GM23338 (cell line): Measurements from ENCODE around the gene RAD54L. TPM values are rescaled to one million over a fixed set of nuclear protein-coding genes. Genes with fewer than 3 reads are reported as not detected.

Experiments used
- ATAC-seq: fragments of 200-7000 bp; cut with Tn5 transposase; 3 replicates; pipeline ENCODE4 v1.9.1; 2020
- DNase-seq: peaks from one replicate; pipeline ENCODE4 v3.0.0-alpha.2; 2015; ENCODE audit warnings: low spot score
- H2AFZ ChIP-seq: fragments of 200-600 bp; sonication (generic); 2 replicates; pipeline ENCODE4 v1.8.0; 2016; ENCODE audit warnings: antibody characterized with exemption, mild to moderate bottlenecking, moderate library complexity
- H3F3A ChIP-seq: fragments of 200-600 bp; sonication (generic); replicated peaks from 2 replicates; pipeline ENCODE4 v1.8.0; 2017; ENCODE audit warnings: antibody characterized with exemption, mixed run types, low read depth
- H3K27ac ChIP-seq: fragments of 200-600 bp; sonication (generic); 2 replicates; pipeline ENCODE4 v1.6.1; 2016; ENCODE audit warnings: low read depth
- H3K27me3 ChIP-seq: fragments of 200-600 bp; sonication (generic); 2 replicates; pipeline ENCODE4 v1.8.0; 2016; ENCODE audit warnings: mild to moderate bottlenecking, mixed run types, moderate library complexity; ENCODE audit not compliant: insufficient read depth
- H3K36me3 ChIP-seq: fragments of 200-600 bp; sonication (generic); 2 replicates; pipeline ENCODE4 v1.8.0; 2016; ENCODE audit warnings: mild to moderate bottlenecking; ENCODE audit not compliant: insufficient read depth
- H3K4me1 ChIP-seq: fragments of 200-600 bp; sonication (generic); 2 replicates; pipeline ENCODE4 v1.8.0; 2016; ENCODE audit warnings: mild to moderate bottlenecking, moderate library complexity; ENCODE audit not compliant: insufficient read depth
- H3K4me2 ChIP-seq: fragments of 200-600 bp; sonication (generic); 2 replicates; pipeline ENCODE4 v1.7.1; 2017; ENCODE audit warnings: mixed run types
- H3K4me3 ChIP-seq: fragments of 200-600 bp; sonication (generic); 2 replicates; pipeline ENCODE4 v1.6.1; 2016; ENCODE audit warnings: mixed run types
- H3K79me2 ChIP-seq: fragments of 200-600 bp; sonication (generic); replicated peaks from 2 replicates; pipeline ENCODE4 v1.8.0; 2017; ENCODE audit warnings: mild to moderate bottlenecking; ENCODE audit not compliant: insufficient read depth
- H3K9me2 ChIP-seq: fragments of 200-600 bp; sonication (generic); 2 replicates; pipeline ENCODE4 v1.8.0; 2017; ENCODE audit not compliant: insufficient read depth
- H4K20me1 ChIP-seq: fragments of 200-600 bp; sonication (generic); replicated peaks from 2 replicates; pipeline ENCODE4 v1.8.0; 2017; ENCODE audit warnings: mild to moderate bottlenecking; ENCODE audit not compliant: insufficient read depth
- H3K27ac Mint-ChIP-seq: 2 replicates; pipeline ENCODE4 v1.8.0; 2020; ENCODE audit warnings: inconsistent platforms, mild to moderate bottlenecking, moderate library complexity, mixed read lengths
- H3K27me3 Mint-ChIP-seq: 3 replicates; pipeline ENCODE4 v1.8.0; 2022; ENCODE audit warnings: low read depth, mild to moderate bottlenecking, moderate library complexity, mixed read lengths, inconsistent platforms; ENCODE audit not compliant: insufficient read depth, poor library complexity
- H3K36me3 Mint-ChIP-seq: 3 replicates; pipeline ENCODE4 v1.8.0; 2021; ENCODE audit warnings: low read depth, mild to moderate bottlenecking, inconsistent platforms, moderate library complexity, mixed read lengths
- H3K4me1 Mint-ChIP-seq: 3 replicates; pipeline ENCODE4 v1.8.0; 2020; ENCODE audit warnings: mild to moderate bottlenecking, inconsistent platforms, mixed read lengths
- H3K4me3 Mint-ChIP-seq: 3 replicates; pipeline ENCODE4 v1.8.0; 2021; ENCODE audit warnings: moderate library complexity, mild to moderate bottlenecking, inconsistent platforms, mixed read lengths
- H3K9me3 Mint-ChIP-seq: 3 replicates; pipeline ENCODE4 v1.8.0; 2020; ENCODE audit warnings: moderate library complexity, mild to moderate bottlenecking, inconsistent platforms, mixed read lengths
- CTCF ChIP-seq, 2 experiments: fragments of 200-600 bp in 1 of 2; sonication (generic) in 1 of 2; conservative IDR thresholded peaks; 2 replicates each; pipeline versions ENCODE4 v1.5.1 to v1.6.1; 2016 to 2017; ENCODE audit warnings: antibody characterized with exemption in 2 of 2, low read depth in 2 of 2, mild to moderate bottlenecking in 2 of 2, moderate library complexity in 1 of 2
- ETS1 ChIP-seq: IDR thresholded peaks from 2 replicates; pipeline ENCODE4 v1.6.1; 2016; ENCODE audit warnings: antibody characterized with exemption
- EZH2phosphoT487 ChIP-seq: fragments of 200-600 bp; sonication (generic); IDR thresholded peaks from one replicate; pipeline ENCODE4 v1.8.1; 2018; ENCODE audit warnings: antibody characterized with exemption; ENCODE audit not compliant: unreplicated experiment
- JUNB ChIP-seq: IDR thresholded peaks from one replicate; pipeline ENCODE4 v1.6.1; 2016; ENCODE audit warnings: antibody characterized with exemption; ENCODE audit not compliant: unreplicated experiment
- NANOG ChIP-seq: IDR thresholded peaks from 2 replicates; pipeline ENCODE4 v1.6.1; 2016; ENCODE audit warnings: antibody characterized with exemption, borderline replicate concordance
- POLR2AphosphoS5 ChIP-seq: IDR thresholded peaks from 2 replicates; pipeline ENCODE4 v1.6.1; 2016; ENCODE audit warnings: antibody characterized with exemption, low read depth
- REST ChIP-seq: IDR thresholded peaks from one replicate; pipeline ENCODE4 v1.6.1; 2018; ENCODE audit warnings: antibody characterized with exemption; ENCODE audit not compliant: unreplicated experiment
- STAT1 ChIP-seq: IDR thresholded peaks from one replicate; pipeline ENCODE4 v1.6.1; 2016; ENCODE audit warnings: antibody characterized with exemption; ENCODE audit not compliant: unreplicated experiment
- ZNF114 ChIP-seq: fragments of 250-450 bp; sonication (Bioruptor Pico); IDR thresholded peaks from 2 replicates; pipeline ENCODE4 v1.5.0; 2020; ENCODE audit warnings: mild to moderate bottlenecking, moderate library complexity
- ZNF331 ChIP-seq: fragments of 250-450 bp; sonication (Bioruptor Pico); IDR thresholded peaks from 2 replicates; pipeline ENCODE4 v1.5.0; 2020; ENCODE audit warnings: low read depth, mild to moderate bottlenecking, moderate library complexity
- polyA plus RNA-seq: library from polyadenylated mRNA; unstranded; fragments of >200 nt; fragmentation: Nextera tagmentation; extraction: Ambion mirVana; gene quantifications from 2 replicates; pipeline ENCODE4 v1.2.1, GENCODE V29; 2016
- total RNA-seq: library from RNA; depleted of rRNA; stranded (reverse); fragments of >200 nt; shearing (Covaris generic); gene quantifications from 2 replicates; pipeline ENCODE4 v1.2.3, GENCODE V29; 2014
- TF ChIP-seq, protein P1 (sequence below): fragments of 250-450 bp; sonication (Bioruptor Pico); IDR thresholded peaks from 2 replicates; pipeline ENCODE4 v1.5.0; 2020; ENCODE audit warnings: mild to moderate bottlenecking, moderate library complexity

RAD54L gene
- total and polyA plus RNA-seq, 2 experiments from 2014 or later, result 26.4 to 48.1 TPM

DNA sequence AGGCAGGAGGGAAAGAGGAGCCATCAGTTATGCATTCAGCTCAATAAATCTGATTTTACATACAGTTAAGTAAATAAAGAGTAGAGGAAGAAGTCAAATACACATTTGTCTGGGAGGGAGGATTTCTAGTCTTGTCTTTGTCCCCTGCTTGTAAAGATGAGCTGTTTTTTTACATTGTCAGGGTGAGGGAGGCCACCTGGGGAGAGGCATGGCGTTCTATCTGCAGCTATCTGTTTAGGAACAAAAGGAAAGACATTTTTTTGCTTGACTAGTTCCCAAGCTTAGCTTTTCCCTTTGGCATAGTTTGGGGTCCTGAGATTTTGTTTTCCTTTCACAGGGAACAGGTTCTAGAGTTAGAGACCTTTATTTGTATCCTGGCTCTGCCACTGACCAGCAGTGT is 14.9 kb downstream of the RAD54L start:
- Mint-ChIP-seq H3K27me3 (peaks cover 4% of the 10 kb centered on the region), H3K9me3 (no peaks in the 10 kb centered on the region), H3K4me1 (no peaks in the 10 kb centered on the region), H3K36me3 (peaks cover 90% of the 10 kb centered on the region), H3K27ac (no peak overlapping the region), H3K4me3 (no peak overlapping the region)
- ATAC-seq, result no peak
- H3K79me2 ChIP-seq, result no peaks in the 10 kb centered on the region
- H4K20me1 ChIP-seq, result peaks cover 22% of the 10 kb centered on the region
- no peak overlapping the region for H2AFZ ChIP-seq
- no peak overlapping the region for H3K27ac ChIP-seq
- peaks cover 65% of the 10 kb centered on the region for H3K36me3 ChIP-seq
- no peak overlapping the region for H3K4me2 ChIP-seq
- TF ChIP-seq REST, result no peak
- TF ChIP-seq STAT1, result no peak
- TF ChIP-seq ZNF331, result no peak
- no peak for TF ChIP-seq JUNB
- no peak for TF ChIP-seq POLR2AphosphoS5
- no peak for TF ChIP-seq ETS1
- TF ChIP-seq, protein P1, sequence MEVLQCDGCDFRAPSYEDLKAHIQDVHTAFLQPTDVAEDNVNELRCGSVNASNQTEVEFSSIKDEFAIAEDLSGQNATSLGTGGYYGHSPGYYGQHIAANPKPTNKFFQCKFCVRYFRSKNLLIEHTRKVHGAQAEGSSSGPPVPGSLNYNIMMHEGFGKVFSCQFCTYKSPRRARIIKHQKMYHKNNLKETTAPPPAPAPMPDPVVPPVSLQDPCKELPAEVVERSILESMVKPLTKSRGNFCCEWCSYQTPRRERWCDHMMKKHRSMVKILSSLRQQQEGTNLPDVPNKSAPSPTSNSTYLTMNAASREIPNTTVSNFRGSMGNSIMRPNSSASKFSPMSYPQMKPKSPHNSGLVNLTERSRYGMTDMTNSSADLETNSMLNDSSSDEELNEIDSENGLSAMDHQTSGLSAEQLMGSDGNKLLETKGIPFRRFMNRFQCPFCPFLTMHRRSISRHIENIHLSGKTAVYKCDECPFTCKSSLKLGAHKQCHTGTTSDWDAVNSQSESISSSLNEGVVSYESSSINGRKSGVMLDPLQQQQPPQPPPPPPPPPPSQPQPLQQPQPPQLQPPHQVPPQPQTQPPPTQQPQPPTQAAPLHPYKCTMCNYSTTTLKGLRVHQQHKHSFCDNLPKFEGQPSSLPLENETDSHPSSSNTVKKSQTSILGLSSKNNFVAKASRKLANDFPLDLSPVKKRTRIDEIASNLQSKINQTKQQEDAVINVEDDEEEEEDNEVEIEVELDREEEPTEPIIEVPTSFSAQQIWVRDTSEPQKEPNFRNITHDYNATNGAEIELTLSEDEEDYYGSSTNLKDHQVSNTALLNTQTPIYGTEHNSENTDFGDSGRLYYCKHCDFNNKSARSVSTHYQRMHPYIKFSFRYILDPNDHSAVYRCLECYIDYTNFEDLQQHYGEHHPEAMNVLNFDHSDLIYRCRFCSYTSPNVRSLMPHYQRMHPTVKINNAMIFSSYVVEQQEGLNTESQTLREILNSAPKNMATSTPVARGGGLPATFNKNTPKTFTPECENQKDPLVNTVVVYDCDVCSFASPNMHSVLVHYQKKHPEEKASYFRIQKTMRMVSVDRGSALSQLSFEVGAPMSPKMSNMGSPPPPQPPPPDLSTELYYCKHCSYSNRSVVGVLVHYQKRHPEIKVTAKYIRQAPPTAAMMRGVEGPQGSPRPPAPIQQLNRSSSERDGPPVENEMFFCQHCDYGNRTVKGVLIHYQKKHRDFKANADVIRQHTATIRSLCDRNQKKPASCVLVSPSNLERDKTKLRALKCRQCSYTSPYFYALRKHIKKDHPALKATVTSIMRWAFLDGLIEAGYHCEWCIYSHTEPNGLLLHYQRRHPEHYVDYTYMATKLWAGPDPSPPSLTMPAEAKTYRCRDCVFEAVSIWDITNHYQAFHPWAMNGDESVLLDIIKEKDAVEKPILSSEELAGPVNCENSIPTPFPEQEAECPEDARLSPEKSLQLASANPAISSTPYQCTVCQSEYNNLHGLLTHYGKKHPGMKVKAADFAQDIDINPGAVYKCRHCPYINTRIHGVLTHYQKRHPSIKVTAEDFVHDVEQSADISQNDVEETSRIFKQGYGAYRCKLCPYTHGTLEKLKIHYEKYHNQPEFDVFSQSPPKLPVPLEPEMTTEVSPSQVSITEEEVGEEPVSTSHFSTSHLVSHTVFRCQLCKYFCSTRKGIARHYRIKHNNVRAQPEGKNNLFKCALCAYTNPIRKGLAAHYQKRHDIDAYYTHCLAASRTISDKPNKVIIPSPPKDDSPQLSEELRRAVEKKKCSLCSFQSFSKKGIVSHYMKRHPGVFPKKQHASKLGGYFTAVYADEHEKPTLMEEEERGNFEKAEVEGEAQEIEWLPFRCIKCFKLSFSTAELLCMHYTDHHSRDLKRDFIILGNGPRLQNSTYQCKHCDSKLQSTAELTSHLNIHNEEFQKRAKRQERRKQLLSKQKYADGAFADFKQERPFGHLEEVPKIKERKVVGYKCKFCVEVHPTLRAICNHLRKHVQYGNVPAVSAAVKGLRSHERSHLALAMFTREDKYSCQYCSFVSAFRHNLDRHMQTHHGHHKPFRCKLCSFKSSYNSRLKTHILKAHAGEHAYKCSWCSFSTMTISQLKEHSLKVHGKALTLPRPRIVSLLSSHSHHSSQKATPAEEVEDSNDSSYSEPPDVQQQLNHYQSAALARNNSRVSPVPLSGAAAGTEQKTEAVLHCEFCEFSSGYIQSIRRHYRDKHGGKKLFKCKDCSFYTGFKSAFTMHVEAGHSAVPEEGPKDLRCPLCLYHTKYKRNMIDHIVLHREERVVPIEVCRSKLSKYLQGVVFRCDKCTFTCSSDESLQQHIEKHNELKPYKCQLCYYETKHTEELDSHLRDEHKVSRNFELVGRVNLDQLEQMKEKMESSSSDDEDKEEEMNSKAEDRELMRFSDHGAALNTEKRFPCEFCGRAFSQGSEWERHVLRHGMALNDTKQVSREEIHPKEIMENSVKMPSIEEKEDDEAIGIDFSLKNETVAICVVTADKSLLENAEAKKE (CRISPR knock-in tag), result no peak
- no peak for TF ChIP-seq CTCF (conservative IDR thresholded peaks at IDR 0.05; ENCODE audit: low read depth in 2 of 2)
- no peak for TF ChIP-seq ZNF114
- TF ChIP-seq EZH2phosphoT487, result no peak
- no peak for TF ChIP-seq NANOG
- no peak overlapping the region for H3K4me3 ChIP-seq
- H3K27me3 ChIP-seq, result no peaks in the 10 kb centered on the region
- no peaks in the 10 kb centered on the region for H3K9me2 ChIP-seq
- H3F3A ChIP-seq, result 0 out of 2 replicates have a peak, but pooled peaks cover 9% of the 10 kb centered on the region
- H3K4me1 ChIP-seq, result no peaks in the 10 kb centered on the region
- no peak for DNase-seq
